Activated CD4-positive, CD25-positive, alpha-beta regulatory T cell (primary cell): ENCODE data around the gene CDH15.
"Not testable (repeated sequence)": the region's sequence is repeated elsewhere in the genome, so short reads cannot be mapped to it uniquely, and the experiment has no call there.

Experiments used
- DNase-seq, 4 experiments: peaks; one replicate each; lab custom pipeline; 2025; lab: John Stamatoyannopoulos, UW

CDH15 gene

GRCh38 chr16:89172528-89173173 is 1.1 kb downstream of the CDH15 start:
- no peak for DNase-seq

GRCh38 chr16:89173174-89173921 is 1.8 kb downstream of the CDH15 start:
- no peak for DNase-seq

GRCh38 chr16:89174055-89174827 is 2.7 kb downstream of the CDH15 start:
- DNase-seq: no peak

- no peak for DNase-seq
These were observed 3.3 kb downstream of the CDH15 start for GRCh38 chr16:89174877-89175276.

GRCh38 chr16:89175280-89176146 is 4.0 kb downstream of the CDH15 start:
- DNase-seq: no peak

GRCh38 chr16:89176147-89176690 is 4.7 kb downstream of the CDH15 start:
- DNase-seq: no peak

GRCh38 chr16:89176717-89177116 is 5.2 kb downstream of the CDH15 start:
- DNase-seq: no peak

GRCh38 chr16:89177501-89177900 is 6.0 kb downstream of the CDH15 start:
- no peak for DNase-seq

GRCh38 chr16:89178453-89179147 is 7.1 kb downstream of the CDH15 start:
- DNase-seq: no peak

- no peak for DNase-seq
These were observed 7.6 kb downstream of the CDH15 start for GRCh38 chr16:89179148-89179484.

GRCh38 chr16:89179656-89180315 is 8.2 kb downstream of the CDH15 start:
- no peak for DNase-seq

- DNase-seq: no peak
These were observed 11.9 kb downstream of the CDH15 start for GRCh38 chr16:89183463-89183862.

- no peak for DNase-seq
These were observed 12.6 kb downstream of the CDH15 start for GRCh38 chr16:89183975-89184676.

GRCh38 chr16:89184677-89184932 is 13.1 kb downstream of the CDH15 start:
- DNase-seq: no peak

GRCh38 chr16:89184933-89185794 is 13.6 kb downstream of the CDH15 start:
- no peak for DNase-seq

- DNase-seq: not testable (repeated sequence)
These were observed 14.5 kb downstream of the CDH15 start for GRCh38 chr16:89185887-89186592.

- not testable (repeated sequence) for DNase-seq
These were observed 15.1 kb downstream of the CDH15 start for GRCh38 chr16:89186593-89187031.

GRCh38 chr16:89187032-89187769 is 15.7 kb downstream of the CDH15 start:
- DNase-seq: no peak
